ENCODE results near the gene TIPARP.

DNA sequence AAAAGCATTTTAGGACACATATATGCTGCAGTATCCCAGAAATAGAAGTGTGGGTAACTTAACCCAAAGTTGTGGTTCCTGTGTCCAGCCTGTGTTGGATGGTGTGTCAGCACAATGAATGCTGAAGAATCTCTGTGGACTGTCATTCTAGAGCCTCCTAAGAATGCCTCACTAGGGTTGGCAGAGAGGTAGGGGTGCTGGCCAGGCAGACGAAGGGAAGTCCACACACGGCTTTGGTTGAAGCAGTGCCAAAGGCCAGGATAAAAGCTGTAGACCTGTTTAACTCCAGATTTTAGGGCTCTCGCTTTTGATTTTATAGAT is 43.7 kb upstream of the TIPARP start:
- TF ChIP-seq EZH2 (IDR thresholded peaks at IDR 0.05; ENCODE audit: borderline replicate concordance, insufficient read depth, low read depth, low read length, poor library complexity, severe bottlenecking): no peak
- TF ChIP-seq, protein P1, sequence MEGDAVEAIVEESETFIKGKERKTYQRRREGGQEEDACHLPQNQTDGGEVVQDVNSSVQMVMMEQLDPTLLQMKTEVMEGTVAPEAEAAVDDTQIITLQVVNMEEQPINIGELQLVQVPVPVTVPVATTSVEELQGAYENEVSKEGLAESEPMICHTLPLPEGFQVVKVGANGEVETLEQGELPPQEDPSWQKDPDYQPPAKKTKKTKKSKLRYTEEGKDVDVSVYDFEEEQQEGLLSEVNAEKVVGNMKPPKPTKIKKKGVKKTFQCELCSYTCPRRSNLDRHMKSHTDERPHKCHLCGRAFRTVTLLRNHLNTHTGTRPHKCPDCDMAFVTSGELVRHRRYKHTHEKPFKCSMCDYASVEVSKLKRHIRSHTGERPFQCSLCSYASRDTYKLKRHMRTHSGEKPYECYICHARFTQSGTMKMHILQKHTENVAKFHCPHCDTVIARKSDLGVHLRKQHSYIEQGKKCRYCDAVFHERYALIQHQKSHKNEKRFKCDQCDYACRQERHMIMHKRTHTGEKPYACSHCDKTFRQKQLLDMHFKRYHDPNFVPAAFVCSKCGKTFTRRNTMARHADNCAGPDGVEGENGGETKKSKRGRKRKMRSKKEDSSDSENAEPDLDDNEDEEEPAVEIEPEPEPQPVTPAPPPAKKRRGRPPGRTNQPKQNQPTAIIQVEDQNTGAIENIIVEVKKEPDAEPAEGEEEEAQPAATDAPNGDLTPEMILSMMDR (IDR thresholded peaks at IDR 0.05): no peak
